NCI-H2196 treated with DMSO at 0.1 percent for 48 hours (cell line): ENCODE data around the gene EFHD2.
A peak's percentile ranks its signal among the peaks of the same experiment; 100 is the strongest.
"Not testable (repeated sequence)": the region's sequence is repeated elsewhere in the genome, so short reads cannot be mapped to it uniquely, and the experiment has no call there.

Experiments used
- DNase-seq: peaks from one replicate; lab custom pipeline; 2025; ENCODE audit not compliant: unreplicated experiment; lab: John Stamatoyannopoulos, UW

The EFHD2 gene, protein sequence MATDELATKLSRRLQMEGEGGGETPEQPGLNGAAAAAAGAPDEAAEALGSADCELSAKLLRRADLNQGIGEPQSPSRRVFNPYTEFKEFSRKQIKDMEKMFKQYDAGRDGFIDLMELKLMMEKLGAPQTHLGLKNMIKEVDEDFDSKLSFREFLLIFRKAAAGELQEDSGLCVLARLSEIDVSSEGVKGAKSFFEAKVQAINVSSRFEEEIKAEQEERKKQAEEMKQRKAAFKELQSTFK

DNA sequence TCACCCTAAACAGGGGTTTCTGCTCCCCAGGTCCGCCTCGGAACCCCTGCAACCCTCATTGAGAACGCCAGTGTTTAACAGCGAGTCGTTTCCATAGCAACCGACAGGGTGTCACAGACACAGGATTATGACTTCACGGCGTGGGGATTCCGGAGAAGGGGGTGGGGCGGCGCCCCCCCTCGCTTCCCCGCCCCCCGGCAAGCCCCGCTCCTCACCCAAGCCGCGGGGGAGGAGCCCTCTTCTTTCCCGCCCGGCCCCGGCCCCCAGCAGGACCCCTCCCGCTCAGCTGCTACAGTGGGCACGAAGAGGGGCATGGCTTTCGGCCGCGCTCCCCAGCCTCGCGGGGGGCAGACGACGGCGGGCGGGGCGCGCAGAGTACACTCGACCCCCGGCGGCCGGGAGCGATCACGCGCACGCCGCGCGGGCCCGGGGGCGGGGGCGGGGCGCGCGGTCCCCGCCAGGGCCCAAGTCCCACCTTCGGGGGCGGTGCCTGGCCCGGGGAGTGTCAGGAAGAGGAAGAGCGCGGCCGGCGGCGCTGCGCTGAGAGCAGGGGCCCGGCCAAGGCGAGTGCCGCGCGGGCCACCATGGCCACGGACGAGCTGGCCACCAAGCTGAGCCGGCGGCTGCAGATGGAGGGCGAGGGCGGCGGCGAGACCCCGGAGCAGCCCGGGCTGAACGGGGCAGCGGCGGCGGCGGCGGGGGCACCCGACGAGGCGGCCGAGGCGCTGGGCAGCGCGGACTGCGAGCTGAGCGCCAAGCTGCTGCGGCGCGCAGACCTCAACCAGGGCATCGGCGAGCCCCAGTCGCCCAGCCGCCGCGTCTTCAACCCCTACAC is at the start of gene EFHD2:
Gene EFHD2 (plus strand): TSS at position 501 of the 835 bp plus-strand sequence. CDS start 84 bp downstream, at position 585.
- peak; percentile 59 for DNase-seq

DNA sequence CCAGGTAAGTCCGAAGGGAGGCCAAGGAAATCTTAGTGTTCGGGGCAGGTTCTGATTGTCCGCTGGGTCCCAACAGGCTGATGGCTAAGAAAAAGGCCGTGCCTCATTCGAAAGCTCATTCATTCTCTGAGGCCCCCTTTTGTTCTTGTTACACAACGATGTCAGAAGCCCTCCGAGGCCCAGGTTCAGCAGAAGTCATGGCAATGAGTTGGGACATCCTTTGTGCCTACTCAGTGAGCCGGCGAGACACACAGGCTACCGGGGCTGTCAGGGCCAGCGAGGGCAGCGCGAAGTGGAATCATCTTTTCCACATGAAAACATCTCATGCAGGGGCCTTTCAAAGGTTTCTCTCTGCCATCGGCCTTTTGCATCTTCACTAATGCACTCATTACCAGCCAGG is 49.0 kb upstream of the EFHD2 start:
- DNase-seq: no peak

DNA sequence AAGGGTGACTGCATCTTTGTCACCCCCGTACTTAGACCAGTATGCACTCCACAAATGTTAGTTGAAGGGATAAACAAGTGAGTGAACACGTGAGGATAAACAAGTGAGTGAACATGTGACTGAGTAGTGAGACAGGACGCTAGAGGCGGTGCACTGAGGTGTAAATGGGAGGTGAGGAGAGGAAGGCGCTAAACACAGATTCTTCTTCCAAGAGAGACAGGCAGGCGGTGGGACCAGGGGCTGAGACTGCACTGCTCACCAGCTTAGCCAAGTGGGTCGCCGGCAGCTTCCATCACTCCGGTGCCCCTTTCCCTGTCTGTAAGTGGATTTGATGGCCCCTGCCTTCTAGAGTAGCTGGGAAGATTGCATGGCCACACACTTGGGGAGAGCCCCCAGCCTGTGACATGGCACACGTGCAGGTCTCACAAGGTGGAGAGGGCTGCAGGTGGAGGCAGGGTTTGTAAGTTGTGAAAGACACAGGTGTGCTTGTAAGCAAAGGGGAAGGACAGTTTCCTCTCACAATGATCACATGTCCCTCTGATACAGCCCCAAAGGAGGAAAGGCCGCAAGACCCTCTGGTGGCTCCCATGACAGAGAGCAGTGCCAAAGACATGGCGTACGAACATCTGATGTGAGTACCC is 47.5 kb upstream of the EFHD2 start:
- no peak for DNase-seq

DNA sequence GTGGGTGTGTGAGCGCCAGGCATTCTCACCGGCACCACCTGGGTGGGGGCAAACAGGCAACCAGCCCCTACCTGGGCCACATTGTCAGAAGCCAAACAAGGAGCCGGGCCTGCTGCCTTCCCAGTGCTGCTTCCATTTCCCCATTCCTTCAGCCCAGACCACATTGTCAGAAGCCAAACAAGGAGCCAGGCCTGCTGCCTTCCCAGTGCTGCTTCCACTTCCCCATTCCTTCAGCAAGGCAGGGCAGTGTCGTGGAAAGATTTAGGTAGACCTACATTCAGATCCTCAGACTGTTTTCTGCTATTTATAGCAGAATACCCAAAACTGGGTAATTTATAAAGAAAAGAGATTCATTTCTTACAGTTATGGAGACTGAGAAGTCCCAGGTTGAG is 47.0 kb upstream of the EFHD2 start:
- DNase-seq: no peak

DNA sequence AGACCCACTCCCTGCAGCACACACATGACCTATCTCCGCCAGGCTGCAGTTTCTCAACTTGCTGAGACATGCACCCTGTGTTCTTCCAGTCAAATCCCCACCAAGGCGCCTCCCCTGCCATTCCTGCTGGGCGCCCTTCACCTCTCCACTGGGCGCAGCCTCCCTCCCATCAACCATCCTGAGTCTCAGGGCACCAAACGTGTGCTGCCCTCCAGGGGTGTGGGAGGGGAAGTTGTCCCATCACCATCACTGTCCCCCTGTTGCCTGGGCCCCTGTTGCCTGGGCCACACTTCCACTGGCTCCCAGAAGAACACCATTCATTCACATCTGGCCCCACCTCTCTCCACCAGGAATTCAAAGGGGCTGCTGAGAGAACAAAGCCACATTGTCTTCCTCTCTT is 44.9 kb upstream of the EFHD2 start:
- DNase-seq: no peak

DNA sequence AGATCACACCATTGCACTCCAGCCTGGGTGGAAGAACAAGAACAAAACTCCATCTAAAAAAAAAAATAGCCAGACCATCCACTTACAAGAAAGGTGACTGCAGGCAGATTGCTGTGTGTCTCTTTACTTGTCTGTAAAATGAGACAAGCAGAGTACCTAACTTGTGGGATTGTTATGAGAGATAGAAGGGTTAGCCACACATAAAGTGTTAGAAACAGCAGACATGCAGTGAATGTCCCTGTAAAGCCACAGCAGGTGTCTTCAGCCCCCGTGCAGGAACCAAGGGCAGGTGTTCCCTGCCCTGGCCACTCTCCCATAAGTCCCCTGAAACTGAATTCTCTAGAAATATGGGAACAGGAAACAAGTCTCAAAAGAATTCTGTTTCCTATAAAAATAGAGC is 40.8 kb upstream of the EFHD2 start:
- DNase-seq: no peak

DNA sequence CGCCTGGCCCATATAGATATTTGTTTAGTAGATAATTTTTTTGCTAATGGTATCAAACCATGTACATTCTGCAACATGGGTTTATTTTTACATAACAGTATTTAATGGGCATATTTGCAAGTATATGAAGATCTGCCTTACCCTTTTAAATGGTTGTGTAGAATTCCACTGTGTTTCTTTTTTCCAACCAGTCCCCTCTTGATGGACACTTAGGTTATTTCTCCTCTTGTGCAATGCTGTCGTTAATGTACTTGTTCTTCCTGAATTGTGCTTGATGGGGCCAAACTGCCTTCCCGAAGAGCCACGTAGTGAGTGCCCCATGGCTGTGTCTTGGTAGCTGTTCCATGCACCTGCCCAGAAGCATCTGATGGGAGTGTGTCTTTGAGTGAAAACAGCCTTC is 39.4 kb upstream of the EFHD2 start:
- DNase-seq: no peak

DNA sequence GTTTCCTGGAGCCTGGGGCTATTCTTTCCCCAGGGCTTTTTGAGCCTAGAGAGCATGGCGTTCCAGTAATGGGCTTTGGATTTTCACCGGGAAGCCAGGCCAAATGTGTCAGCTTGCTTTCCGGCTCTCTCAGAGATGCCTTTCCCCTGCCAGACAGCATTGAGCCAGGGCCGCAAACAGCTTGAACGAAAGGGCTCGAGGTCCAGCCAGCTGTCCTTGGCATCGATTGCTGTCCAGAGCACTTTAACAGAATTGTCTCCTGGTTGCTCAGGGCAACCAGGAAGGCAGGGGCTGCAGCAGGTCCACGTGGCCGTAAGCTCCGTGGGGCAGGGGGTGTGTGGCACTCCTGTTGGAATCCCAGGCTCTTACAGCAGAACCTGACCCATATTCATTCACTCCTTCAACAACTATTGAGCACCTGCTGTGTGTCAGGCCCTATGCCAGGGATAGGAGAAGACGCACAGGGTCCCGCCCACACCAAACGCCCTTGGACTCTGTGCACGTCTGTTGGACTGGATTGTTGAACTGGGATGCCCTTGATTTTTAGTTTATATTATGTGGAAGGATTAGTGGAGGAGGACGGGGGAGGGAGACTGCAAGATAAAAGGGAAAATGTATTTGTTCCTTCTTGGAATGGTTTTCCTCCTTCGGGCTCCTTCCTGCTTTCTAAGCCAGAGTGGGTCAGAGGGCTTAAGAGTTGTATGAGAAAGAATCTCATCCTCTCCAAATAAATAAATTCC is 38.7 kb upstream of the EFHD2 start:
- DNase-seq: peak; percentile 9

DNA sequence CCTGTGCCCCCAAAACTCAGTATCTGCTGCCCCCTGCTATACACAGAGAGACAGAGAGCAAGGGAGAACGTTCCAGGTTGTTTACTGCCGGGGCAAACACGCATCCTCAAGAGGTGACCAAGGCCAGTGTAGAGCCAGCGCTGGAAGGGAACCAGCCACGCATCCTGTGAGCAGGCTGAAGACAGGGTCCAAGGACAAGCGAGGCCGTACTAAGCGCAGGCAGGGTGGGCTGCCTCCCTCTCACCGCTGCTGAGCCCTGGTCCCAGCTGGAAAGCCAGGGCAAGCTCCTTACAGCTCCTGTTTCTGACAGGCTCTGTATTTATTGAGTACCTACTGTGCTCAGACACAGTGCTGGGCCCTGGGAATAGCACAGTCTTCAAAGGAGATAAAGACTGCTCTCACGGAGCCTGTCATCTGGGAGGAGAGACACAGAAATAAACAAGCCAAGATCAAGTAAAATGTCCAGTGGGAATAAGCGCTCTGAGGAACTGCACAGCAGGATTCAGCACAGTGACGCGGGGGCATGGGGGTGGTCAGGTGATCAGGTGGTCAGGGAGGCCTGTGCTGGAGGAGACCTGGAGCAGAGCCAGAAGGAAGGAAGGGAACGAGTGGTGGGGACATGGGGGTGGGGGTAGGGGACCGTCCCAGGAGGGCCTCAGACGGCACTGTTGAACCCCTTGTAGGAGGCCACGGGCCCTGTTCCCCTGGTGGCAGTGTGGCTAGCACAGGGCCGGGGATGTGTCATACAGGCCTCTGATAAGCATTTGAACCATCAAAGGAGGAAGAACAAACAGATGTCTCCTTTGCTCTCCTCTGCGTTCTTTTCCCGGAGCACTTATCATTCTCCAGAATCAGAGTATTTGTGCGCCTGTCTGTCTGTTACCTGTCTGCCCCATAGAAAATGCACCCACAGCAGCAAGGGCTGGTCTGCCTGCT is 37.8 kb upstream of the EFHD2 start:
- no peak for DNase-seq

DNA sequence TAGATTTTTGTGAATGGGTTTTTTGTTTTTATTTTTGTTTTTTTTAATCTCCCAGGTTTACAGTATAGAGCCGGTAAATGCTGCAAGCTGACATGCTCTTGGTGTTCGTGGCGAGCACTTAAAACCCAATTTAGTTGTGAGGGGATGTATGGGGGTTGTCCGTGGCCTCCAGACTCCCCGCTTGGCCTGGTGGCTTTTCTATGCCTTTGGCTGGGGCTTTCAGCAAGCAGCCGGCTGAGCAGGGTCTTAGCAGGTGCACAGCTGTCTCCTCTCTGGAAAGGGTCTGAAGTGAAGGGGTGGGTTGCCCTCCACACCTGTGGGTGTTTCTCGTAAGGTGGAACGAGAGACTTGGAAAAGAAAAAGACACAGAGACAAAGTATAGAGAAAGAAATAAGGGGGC is 31.0 kb upstream of the EFHD2 start:
- no peak for DNase-seq

DNA sequence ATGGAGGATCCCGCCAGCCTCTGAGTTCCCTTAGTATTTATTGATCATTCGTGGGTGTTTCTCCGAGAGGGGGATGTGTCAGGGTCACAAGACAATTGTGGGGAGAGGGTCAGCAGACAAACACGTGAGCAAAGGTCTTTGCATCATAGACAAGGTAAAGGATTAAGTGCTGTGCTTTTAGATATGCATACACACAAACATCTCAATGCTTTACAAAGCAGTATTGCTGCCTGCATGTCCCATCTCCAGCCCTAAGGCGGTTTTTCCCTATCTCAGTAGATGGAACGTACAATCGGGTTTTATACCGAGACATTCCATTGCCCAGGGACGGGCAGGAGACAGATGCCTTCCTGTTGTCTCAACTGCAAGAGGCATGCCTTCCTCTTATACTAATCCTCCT is 30.5 kb upstream of the EFHD2 start:
- DNase-seq: not testable (repeated sequence)

DNA sequence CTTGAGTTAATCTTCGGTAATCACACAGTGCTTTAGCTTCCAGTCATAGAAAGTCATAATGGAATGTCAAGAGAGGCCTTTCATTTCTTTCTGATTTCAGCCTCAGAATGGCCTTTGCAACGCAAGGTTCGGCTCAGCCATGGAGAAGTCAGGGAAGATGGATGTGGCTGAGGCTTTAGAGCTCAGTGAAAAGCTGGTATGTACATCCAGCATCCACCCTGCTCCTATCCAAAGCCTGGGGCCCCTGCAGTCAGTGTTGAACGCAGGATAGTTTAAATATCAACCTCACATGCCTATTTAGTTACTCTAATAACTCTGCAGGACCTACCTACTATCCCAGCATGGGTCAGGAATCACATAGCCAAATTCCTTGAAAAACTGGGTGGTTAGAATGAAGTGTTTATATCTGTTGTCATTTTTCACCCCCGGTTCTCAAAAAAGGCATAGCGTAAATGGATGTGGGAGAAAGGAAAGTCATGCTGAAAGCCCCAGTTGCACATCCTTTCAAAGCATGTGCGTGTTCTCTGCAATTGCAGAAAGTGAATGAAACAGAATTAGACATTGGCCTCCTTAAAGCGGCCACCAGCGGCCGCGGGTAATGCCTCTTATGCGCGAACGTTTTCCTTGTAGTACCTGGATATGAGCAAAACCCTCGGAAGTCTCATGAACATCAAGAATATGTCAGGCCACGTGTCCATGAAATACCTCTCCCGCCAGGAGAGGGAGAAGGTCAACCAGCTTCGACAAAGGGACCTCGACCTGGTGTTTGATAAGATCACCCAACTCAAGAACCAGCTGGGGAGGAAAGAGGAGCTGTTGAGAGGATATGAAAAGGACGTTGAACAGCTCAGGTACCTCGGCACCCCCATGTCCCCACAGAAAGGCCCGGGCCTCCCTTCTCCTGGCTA is 28.8 kb upstream of the EFHD2 start:
- no peak for DNase-seq

DNA sequence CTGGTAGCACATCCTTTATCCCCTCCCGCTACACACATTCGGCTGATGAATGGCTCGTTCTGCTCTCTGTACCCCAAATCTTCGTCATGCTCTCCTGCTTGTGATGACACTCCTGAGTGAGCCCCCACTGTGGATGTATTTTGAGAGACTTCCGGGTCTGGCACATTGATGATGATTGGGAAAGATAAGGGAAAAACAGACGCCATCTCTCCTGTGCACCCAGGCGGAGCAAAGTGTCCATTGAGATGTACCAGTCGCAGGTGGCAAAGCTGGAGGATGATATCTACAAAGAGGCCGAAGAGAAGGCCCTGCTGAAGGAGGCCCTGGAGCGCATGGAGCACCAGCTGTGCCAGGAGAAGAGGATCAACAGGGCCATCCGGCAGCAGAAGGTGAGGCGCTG is 27.9 kb upstream of the EFHD2 start:
- no peak for DNase-seq

DNA sequence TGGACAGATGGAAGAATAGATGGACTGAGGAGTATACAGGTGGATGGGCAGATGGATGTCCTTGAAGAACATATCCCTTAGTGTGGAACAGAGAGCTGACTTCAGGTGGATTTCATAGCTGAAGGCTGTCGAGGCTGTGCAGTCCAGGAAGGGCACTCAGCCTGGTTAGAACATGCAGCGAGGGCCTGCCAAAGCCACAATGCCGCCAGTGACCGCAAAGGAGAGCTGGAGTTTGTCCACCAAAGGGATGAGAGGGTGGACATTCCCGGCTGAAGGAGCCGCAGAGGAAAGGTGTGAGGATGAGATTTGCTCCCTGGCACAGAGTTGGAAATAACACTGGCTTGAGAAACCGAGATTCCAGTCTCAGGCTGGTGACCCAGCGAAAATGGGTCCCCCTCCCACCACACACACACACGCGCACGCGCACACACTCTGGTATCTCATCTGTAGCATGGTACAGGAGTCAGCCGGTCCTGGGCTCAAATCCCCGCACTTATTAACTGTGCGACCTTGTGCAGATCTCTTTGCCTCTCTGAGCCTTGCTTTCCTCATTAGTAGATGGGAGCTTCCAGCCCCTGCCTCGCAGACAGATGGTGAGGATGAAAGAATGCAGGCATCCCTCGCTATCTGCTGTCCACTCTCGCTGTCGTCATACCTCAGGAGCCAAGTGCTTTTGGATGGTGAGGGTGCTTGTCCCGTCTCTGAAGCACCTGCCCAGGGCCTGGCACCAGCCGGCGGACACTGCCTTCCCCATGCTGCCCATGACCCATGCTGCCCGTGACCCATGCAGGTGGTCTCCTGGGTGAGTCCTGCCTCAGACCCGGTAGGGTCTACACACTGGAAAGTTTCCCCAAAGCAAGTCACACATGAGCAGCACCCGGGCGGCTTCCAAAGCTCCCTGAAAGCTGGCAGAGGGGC is 26.8 kb upstream of the EFHD2 start:
- no peak for DNase-seq

DNA sequence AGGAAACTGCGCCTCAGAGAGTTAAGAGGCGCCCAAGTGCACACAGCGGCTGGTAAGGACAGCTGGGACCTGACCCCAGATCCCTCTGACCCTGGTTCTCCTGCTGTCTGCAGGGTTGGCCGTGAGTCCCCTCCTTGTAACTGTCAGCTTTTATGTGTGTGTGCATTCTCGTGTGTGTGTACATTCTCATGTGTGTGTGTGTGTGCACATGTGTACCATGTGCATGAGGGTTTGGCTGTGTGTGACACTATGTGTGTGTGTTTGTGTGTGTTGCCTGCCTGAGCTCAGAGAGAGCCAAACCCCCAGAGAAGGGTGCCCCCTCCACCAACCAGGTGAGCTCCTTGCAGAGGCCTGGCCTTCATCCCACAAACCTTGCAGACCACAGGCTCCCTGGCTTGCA is 25.9 kb upstream of the EFHD2 start:
- DNase-seq: no peak

DNA sequence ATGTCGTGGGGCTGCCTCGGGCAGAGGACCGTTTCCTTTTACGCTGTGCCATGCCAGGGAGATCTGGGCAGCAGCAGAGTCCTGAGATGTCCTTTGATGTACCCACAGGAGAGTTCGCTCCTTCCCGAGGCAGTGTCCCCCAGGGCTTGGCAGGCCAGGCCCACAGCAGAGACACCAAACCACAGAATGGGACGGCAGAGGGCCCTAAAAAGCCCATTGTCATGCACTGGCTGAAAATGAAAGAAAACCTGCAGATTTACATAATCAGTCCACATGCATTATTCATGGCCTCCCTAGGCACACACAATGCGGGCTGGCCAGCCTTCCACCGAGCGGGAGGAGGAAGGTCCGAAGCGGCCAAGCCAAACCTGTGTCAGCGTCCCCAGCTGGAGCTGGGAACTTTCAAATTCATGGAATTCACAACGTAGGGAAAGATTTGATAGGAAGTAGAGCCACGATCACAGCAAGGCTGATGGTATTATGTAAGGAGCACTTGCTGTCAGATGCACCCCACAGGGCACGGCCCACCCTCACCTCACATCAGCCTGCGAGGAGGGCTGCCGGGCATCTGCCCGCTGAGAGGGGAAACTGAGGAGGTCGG is 25.3 kb upstream of the EFHD2 start:
- DNase-seq: no peak

DNA sequence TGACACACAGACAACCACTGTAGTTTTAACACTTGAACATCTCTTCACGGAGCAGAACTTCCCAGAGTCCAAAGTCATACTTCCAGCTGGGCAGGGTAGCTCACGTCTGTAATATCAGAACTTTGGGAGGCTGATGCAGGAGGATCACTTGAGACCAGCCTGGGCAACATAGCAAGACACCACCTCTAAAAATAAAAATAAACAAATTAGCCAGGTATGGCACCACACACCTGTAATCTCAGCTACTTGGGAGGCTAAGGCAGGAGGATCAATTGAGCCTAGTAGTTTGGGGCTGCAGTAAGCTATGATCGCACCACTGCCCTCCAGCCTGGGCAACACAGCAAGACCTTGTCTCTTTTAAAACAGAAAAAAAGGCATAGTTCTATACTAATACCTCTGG is 24.3 kb upstream of the EFHD2 start:
- DNase-seq: no peak

DNA sequence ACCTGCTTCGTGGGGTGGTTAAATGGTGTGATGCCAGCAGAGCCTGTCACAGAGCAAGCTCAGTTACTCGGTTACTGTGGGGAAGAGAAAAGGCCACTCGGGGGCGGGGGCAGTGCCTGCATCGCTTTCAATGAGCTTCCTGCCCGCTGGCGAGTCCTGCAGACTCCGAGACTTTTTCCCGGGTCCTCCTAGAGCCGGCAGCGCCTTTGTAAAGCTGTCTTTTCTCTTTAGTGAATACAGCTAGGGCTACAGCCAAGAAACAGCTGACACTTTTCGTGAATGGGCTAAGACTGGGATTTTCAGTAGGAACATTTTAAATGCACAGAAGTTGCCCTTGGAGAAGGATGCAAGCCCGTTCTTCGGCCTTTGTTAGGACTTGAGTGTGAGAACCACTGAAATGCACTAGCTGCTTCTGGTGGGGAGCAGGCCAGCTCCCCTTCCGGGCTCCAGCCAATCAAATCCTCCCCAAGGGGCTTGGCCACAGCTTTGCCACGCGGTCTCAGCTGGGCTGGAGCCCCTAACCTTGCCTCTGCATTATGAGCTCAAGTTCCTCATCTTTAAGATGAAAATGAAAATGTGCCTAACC is 23.4 kb upstream of the EFHD2 start:
- DNase-seq: no peak
